HuH-7.5 (cell line): ENCODE data around the gene NOX4.
A peak's percentile ranks its signal among the peaks of the same experiment; 100 is the strongest.
"Not testable (repeated sequence)": the region's sequence is repeated elsewhere in the genome, so short reads cannot be mapped to it uniquely, and the experiment has no call there.

Experiments
- DNase-seq: peaks from one replicate; pipeline ENCODE4 v3.0.0; 2011; ENCODE audit warnings: low spot score

The NOX4 gene

DNA sequence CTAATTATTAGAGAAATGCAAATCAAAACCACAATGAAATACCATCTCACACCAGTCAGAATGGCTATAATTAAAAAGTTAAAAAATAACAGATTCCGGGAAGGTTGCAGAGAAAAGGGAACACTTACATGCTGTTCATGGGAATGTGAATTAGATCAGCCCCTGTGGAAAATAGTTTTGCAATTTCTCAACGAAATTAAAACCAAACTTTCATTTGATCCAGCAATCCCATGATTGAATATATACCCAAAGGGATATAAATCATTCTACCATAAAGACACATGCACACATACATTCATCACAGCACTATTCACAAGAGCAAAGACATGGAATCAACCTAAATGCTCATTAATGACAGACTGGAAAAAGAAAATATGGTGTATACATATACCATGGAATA lies 32.5 kb downstream of the NOX4 start:
- no peak for DNase-seq

DNA sequence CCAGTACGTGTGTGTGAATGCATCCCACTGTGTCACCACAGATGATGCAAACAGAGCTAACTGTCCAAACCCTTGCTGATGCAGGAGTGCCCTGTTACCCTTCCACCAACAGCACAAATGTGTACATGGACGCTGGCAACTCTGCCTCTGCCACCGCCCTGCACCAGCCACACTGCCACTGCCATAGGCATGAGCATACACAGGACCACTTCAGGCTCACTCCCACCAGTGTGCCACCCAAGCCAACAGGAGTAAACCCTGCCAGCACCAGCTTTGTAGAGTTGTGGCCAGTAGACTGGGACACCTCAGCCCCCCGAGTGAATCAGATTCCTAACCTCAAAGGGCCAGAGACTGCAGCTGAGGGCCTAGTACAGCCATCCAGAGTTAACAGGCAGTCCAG lies 34.0 kb downstream of the NOX4 start:
- DNase-seq: no peak

DNA sequence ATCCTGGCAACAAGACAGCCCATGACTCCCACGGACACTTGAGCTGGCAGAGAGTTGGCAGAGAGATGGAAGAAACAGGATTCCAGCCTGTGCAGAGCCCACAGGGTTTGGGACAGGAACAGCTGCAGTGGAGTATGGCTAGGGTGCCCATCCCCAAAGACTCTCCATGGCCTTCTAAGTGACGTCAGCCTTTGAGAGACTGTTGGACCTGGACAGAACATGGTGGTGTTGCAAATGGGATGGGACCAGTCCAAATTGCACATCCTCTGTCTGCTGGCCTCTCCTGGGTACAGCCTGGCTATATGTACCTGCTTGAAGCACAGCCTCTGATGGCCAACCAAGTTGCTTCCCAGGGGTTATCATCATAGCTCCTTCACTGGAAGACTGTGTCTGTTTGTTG lies 34.5 kb downstream of the NOX4 start:
- DNase-seq: no peak

DNA sequence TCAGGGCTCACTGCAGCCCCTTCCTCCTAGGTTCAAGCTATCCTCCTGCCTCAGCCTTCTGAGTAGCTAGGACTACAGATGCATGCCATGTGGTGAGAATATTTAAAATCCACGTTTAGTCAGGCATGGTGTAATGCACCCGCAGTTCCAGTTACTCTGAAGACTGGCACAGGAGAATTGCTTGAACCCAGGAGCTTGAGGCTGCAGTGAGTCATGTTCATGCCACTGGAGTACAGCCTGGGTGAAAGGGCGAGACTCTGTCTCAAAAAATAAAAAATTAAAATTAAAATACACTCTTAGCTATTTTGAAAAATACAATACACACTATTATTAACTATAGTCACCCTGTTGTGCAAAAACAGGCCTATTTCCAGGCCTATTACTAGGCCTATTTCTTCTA lies 38.4 kb downstream of the NOX4 start:
- no peak for DNase-seq

DNA sequence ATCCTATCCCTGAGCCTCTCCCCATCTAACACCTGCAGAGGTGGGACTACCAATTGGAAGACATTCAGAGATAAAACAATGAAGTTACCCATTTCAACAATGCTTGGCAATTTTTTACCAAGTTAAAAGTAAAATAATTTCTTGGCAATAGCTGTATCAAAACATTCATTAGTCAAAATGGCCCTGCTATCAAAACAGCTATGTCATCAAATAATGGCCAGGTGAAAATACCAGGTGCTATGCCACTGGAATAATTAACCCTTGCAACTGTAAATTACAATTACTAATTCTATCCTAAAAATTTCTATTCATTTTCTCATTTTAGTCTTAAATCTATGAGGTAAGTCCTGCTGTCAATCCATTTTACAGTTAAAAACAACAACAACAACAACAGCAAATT lies 43.3 kb downstream of the NOX4 start:
- no peak for DNase-seq

DNA sequence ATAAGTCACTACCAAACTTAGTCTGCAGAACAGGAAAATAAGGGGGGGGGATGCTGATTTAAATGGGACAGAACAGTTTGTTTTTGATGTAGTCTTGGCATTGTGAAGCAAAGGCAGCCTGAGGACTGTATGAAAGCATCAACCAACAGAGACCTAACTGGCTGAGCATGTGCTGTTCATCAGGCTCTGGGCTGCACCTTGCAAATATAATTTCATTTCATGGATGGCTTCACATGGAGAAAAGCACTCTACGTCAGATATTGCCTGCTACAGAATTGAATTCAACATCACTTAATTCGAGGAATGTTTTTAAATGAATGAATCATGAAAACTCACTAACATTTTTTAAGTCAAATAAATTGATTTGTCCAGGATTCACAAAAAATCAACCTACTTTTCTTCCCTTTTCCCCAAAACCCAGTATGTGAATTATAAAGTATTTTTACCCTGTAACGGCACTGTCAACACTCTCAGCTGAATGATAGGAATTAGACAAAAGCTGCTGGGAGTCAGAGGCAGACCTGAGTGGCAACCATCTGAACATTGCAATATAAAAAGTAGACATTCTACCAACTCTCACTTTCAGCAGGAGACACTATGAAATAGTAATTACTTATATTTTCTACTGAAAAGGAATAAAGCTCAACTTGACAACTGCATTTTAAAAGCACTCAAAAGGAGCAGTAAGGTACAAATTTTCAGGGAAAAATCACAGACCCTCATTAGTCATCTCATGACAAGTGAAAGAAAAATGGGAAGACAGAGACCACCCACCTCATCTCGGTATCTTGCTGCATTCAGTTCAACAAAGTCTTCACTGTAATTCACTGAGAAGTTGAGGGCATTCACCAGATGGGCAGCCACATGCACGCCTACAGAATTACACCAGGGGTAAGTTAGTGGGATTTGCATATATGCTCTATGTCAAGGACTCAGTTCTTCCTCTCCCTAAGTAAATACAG lies 47.5 kb downstream of the NOX4 start:
- no peak for DNase-seq

DNA sequence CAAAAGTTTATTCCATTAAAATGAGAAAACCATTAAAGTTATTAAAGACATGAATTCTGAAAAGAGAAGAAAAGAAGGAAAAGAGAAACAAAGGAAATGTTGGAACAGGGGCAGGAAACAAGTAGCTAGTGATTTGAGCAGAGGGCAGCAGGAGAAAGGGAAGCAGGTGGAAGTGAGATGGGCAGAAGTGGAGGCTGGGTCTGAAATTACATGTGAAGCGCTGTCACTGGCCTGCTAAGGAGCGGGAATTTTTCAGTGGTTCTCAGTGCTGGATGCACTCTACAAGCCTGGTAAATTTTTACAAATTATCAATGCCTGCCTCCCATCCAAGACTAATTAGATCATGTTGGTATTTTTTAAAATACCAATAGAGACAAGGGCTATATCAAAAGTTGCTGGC lies 48.4 kb downstream of the NOX4 start:
- DNase-seq: no peak

DNA sequence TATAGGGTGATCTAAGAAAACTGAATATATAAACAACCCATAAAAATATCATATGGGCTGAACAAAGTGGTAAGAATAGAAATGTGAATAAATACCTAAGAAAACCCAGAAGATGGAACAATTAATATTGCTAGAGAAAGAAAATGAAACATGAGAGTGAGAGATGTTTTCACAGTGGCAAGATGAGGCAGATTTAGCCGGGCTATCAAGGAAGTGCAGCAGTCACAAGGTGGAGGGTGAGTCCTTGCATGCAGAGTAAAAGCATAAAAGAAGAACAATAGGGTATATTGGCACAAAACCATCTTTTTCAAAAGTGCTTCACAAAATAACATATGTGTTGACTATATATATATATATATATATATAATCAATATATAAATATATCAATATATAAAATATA lies 49.6 kb downstream of the NOX4 start:
- DNase-seq: no peak

DNA sequence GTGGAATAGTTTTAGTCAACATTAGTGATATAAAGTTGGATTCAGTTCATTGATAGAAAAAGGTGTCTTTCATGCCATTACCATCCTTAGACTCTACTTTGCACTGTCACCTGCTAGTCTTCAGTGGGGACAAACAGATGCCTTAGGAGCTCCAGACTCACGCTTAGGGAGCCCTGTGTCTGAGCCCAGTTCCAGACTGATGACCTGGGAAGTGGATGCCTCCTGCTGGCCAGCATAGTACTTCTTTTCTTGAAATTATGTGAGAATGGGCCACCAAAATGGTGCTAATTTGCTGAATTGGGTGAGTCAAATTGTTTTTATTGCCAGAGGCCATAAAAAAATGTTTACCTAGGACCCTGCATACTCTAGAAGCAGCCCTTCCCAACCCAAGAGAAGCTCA lies 53.9 kb downstream of the NOX4 start:
- no peak for DNase-seq

DNA sequence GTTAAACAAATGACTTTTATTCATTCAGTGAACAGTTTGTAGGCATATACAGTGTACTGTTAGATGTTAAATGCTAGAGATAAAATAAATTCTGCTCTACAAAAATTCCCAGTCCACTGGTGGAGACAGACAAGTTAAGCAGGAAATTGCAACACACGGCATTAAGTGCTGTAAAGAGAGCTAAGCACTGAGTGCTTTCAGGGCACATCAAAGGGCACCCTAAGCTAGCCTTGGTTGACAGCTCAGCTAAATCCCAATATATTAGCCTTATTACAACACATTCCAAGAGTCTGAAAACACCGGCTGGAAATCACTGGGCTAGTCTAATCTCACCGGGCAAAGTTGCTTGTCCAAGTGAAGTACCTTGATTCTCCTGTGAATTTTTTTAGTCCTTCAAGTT lies 55.1 kb downstream of the NOX4 start:
- DNase-seq: peak; percentile 1

DNA sequence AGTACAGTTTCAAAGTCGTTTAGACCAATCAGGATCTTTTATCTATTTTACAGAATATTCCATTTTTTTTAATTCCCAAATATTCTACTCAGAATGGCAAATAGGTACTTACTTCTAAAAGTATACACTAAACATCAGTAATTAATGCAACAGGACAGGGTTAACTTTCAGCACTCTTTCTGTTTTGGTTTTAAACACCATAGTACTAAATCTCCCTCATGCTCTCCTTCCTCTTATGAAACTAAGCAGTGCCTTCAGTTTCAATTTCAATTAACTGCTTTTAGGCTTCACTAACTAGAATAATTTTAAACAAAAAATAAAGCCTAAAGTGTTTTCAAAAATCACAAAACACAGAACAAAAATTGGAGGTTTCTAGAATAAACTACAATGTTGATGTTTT lies 57.9 kb downstream of the NOX4 start:
- no peak for DNase-seq

DNA sequence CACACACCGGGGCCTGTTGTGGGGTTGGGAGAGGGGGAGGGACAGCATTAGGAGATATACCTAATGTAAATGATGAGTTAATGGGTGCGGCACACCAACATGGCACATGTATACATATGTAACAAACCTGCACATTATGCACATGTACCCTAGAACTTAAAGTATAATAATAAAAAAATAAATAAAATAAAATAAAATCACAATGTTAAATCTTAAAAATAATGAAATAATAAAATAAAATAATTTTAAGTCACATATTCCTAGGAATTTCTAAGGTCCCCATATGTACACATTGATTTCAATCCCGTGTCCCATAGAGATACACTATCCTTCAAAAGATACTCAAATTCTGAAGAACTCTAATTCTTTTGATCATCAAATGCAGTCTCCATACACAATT lies 59.0 kb downstream of the NOX4 start:
- DNase-seq: not testable (repeated sequence)

DNA sequence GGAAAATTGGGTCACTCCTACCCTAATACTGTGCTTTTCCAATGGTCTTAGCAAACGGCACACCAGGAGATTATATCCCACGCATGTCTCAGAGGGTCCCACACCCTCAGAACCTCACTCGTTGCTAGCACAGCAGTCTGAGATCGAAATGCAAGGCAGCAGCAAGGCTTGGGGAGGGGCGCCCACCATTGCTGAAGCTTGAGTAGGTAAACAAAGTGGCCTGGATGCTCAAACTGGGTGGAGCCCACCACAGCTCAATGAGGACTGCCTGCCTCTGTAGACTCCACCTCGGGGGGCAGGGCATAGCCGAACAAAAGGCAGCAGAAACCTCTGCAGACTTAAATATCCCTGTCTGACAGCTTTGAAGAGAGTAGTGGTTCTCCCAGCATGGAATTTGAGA lies 64.7 kb downstream of the NOX4 start:
- DNase-seq: not testable (repeated sequence)

DNA sequence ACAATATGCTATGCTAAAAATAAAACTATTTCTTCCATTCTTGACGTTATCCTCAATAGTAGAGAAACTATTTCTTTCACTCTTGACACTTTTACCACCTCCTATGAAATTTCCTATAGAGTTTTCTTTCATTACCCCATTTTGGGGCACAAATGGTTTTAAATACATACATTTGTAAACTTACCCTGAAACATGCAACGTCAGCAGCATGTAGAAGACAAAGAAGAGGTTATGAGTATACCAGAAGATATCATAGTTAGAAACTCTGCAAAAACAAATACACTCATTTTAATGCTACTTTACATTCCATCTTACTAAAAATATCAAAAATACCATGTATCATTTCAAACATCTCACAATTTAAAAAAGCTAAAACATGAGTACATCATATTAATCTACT lies 69.5 kb downstream of the NOX4 start:
- no peak for DNase-seq

DNA sequence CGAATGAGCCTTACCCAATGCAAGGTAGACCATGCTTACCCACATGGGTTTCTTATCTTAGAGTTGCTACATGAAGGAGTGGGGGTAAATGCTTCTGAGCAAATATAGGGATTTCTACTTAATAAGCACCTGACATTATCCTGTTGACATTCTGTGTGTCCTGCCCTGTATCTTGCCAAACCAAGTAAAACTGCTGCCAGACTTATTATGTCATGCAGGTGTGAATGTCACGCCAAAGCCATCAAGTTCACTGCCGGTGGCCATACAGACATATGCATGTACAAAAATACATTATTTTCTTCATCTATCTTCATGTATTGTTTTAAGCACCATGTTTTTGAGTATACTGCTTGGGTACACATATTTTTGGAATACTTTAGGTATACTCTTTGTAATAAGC lies 70.2 kb downstream of the NOX4 start:
- no peak for DNase-seq

DNA sequence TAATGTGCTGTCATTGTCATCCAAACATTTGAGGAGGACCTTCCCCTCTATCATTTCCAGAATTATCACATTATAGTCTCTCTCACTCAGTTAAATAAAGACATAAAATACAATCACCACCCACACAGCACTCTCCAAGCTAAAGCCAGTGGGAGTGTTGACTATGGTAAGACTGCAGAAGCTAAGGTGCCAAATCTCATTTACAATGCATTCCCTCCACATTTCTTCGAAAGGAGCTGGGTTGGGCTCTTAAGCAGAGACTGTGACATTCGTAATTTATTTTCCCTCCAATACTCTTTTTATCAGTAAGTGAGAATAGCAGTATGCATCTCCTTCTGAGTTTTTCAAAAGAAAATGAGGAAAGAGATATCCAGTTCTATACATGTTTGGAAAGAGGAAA lies 74.2 kb downstream of the NOX4 start:
- no peak for DNase-seq

DNA sequence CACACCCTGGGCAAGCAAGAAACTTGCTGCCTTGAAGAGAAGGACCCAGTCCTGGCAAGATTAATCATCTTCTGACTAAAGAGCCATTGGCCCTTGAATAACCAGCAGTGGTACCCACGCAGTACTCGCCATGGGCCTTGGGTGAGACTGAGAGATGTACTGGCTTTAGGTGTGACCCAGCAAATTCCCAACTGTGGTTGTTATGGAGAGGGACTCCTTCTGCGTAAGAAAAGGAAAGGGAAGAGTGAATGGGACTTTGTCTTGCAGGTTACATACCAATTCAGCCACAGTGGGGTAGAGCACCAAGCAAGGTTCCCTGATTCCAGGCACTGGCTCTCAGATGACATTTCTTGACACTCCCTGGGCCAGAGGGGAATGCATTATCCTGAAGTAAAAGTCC lies 80.1 kb downstream of the NOX4 start:
- not testable (repeated sequence) for DNase-seq

DNA sequence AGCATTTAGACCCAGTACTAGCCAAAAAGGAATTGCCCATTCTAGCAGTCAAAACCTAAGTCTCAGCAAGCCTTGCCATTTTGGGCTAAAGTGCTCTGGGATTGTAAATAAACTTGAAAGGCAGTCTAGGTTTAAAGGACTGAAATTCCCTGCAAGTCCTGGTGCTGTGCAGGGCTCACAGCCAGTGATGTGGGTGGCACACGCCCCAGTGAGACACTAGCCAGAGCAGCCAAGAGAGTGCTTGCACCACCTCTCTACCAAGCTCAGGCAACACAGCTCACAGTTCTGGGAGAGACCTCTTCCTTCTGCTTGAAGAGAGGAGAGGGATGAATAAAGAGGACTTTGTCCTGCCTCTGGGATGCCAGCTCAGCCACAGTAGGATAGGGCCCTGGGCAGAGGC lies 80.5 kb downstream of the NOX4 start:
- not testable (repeated sequence) for DNase-seq

DNA sequence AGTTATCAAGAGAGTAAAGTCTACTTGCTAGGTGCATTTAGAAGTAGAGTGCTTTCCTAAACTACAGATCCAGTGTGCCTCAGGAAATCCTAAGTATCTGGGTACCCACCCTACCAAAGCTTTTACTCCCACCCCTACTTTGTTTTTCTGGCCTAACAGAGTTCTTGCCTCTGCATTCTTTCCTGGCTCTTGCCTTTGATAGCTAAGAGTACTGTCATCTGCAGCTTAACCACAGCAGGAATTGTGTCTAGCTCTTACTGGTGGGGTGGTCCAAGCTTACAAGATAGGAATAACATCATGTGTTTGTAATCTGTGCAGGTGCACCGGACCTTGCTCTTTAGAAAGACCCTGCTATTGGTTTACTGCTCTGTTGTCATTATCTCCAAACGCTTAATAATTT lies 82.7 kb downstream of the NOX4 start:
- not testable (repeated sequence) for DNase-seq

DNA sequence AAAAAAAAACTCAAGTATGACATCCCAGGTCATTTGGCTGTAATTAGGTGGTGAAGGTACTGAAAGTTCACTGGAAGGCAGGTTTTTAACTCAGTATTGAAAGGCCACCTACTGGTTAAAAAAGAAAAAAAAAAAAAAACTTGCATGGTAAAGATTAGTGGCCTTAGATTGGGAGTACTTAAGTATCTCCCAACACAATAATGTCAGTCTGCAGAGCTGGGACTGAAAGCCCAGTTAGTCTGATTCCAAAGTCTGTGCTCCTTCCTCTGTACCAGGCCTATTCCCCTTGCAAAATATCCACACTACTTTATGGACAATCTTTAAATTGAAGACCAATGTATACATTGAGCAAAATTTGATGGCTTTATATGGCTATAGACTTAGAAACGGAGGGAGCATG lies 85.5 kb downstream of the NOX4 start:
- no peak for DNase-seq

DNA sequence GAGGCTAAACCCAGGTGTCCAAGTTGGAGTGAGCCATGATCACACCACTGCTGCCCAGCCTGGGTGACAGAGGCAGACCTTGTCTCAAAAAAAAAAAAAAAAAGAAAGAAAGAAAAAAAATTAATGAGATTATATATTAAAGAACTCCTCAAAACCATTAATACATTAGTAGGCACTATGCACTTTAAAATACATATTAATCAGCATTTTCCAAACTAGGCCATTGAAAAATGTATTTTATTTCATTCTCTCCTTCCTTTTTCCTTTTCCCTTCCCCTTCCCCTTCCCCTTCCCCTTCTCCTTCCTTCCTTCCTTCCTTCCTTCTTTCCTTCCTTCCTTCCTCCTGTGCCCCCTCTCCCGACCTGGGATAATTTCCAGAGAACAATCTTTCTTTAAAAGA lies 99.5 kb downstream of the NOX4 start:
- not testable (repeated sequence) for DNase-seq

DNA sequence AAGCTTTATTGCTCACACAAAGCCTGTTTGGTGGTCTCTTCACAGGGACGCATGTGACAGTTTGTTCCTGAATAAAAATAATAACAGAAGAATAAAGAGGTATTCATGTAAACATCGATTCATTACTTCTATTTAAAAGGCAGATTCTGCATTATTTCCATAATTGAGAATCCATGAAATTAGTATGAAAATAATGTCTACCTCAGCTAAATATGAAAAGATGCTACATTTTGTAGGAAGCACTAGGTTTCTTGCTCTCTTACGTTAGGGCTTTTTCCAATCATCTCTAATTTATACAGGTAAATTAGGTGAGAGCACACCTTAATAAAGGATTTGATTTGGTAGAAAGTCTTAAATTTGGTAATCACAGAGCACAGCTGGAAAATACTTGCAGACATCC lies 103.7 kb downstream of the NOX4 start:
- DNase-seq: not testable (repeated sequence)

DNA sequence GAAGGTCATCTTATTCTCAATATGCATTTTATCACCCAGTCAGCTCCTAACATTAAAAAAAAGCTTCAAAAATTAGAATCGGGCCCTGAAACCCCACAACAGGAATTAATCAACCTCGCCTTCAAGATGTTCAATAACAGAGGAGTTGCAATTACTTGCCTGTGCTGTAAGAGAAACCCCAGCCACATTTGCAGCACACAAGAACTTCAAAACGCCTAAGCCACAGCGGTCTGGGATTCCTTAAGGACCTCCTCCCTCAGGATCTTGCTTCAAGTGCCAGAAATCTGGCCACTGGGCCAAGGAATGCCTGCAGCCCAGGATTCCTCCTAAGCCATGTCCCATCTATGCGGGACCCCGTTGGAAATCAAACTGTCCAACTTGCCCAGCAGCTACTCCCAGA lies 108.2 kb downstream of the NOX4 start:
- not testable (repeated sequence) for DNase-seq

DNA sequence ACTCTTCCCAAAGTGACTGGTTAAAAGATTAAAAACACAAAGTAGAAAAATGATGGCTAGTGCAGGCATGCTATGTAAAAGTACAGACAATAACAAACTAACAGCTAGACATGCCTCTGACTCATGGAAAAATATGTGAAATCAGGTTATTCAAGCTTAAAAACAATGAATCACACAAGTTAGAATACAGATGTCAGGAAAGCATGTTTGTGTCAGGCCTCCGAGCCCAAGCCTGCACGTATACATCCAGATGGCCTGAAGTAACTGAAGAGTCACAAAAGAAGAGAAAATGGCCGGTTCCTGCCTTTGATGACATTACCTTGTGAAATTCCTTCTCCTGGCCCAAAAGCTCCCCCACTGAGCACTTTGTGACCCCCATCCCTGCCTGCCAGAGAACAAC lies 110.1 kb downstream of the NOX4 start:
- DNase-seq: no peak
